Naive thymus-derived CD4-positive, alpha-beta T cell (primary cell): ENCODE data around the gene NRIP2. TPM values are rescaled to one million over a fixed set of nuclear protein-coding genes. Genes with fewer than 3 reads are reported as not detected.

Source experiments
- ATAC-seq: fragments of 150-1000 bp; cut with Tn5 transposase; 2 replicates; pipeline ENCODE4 v1.10.0; 2021; ENCODE audit warnings: mild to moderate bottlenecking, moderate library complexity
- CTCF ChIA-PET: fragments of 350-600 bp; sonication (Branson Sonifier 250); formaldehyde crosslinking; loops from one replicate; lab custom pipeline; 2021; ENCODE audit warnings: antibody characterized with exemption; lab: Charles Lee
- POLR2A ChIA-PET: fragments of 350-600 bp; sonication (Branson Sonifier 250); formaldehyde crosslinking; loops from one replicate; lab custom pipeline; 2021; ENCODE audit warnings: antibody characterized with exemption, inconsistent platforms; lab: Charles Lee
- DNase-seq, 9 donors: peaks; one replicate each; pipeline versions ENCODE4 v3.0.0 to v3.0.0-alpha.2; 2020 to 2022; ENCODE audit warnings: mixed read lengths in 1 of 9
- H3K27ac ChIP-seq: one replicate; pipeline ENCODE4 v1.7.0; 2013; ENCODE audit warnings: mild to moderate bottlenecking, low read depth, low read length, moderate library complexity
- H3K27me3 ChIP-seq, 2 donors: one replicate each; pipeline ENCODE4 v1.7.0; 2013; ENCODE audit warnings: low read length in 2 of 2, mild to moderate bottlenecking in 2 of 2, moderate library complexity in 2 of 2; ENCODE audit not compliant: control insufficient read depth in 2 of 2, insufficient read depth in 2 of 2
- H3K36me3 ChIP-seq, 3 experiments: 1 replicate in 2 of 3; 2 replicates in 1 of 3; pipeline ENCODE4 v1.7.0; 2013; ENCODE audit warnings: low read length in 3 of 3, mild to moderate bottlenecking in 3 of 3, moderate library complexity in 1 of 3; ENCODE audit not compliant: insufficient read depth in 3 of 3, control insufficient read depth in 2 of 3
- H3K4me1 ChIP-seq, 2 donors: one replicate each; pipeline ENCODE4 v1.7.0; 2013; ENCODE audit warnings: low read length in 2 of 2, mild to moderate bottlenecking in 2 of 2, moderate library complexity in 1 of 2; ENCODE audit not compliant: control insufficient read depth in 2 of 2, insufficient read depth in 2 of 2
- H3K4me3 ChIP-seq: 2 replicates; pipeline ENCODE4 v1.7.0; 2013; ENCODE audit warnings: mild to moderate bottlenecking, low read length
- H3K9me3 ChIP-seq, 3 experiments: 1 replicate in 2 of 3; 2 replicates in 1 of 3; pipeline ENCODE4 v1.7.0; 2013; ENCODE audit warnings: low read length in 3 of 3; ENCODE audit not compliant: control insufficient read depth in 2 of 3
- H3K27ac Mint-ChIP-seq, 9 donors: one replicate each; pipeline ENCODE4 v1.8.0; 2020 to 2022; ENCODE audit warnings: mixed read lengths in 9 of 9, mild to moderate bottlenecking in 8 of 9, moderate library complexity in 5 of 9, inconsistent platforms in 2 of 9
- H3K27me3 Mint-ChIP-seq, 5 donors: one replicate each; pipeline ENCODE4 v1.8.0; 2021 to 2022; ENCODE audit warnings: mixed read lengths in 5 of 5, mild to moderate bottlenecking in 1 of 5
- H3K36me3 Mint-ChIP-seq, 5 donors: one replicate each; pipeline ENCODE4 v1.8.0; 2020 to 2022; ENCODE audit warnings: mixed read lengths in 5 of 5, mild to moderate bottlenecking in 3 of 5, inconsistent platforms in 1 of 5
- H3K4me1 Mint-ChIP-seq, 7 donors: one replicate each; pipeline ENCODE4 v1.8.0; 2020 to 2022; ENCODE audit warnings: mixed read lengths in 7 of 7, mild to moderate bottlenecking in 3 of 7, inconsistent platforms in 1 of 7
- H3K4me3 Mint-ChIP-seq, 10 donors: one replicate each; pipeline ENCODE4 v1.8.0; 2020 to 2022; ENCODE audit warnings: mild to moderate bottlenecking in 10 of 10, mixed read lengths in 10 of 10, moderate library complexity in 6 of 10, inconsistent platforms in 2 of 10
- H3K9me3 Mint-ChIP-seq, 11 donors: one replicate each; pipeline ENCODE4 v1.8.0; 2020 to 2022; ENCODE audit warnings: mixed read lengths in 11 of 11, mild to moderate bottlenecking in 4 of 11, inconsistent platforms in 1 of 11, moderate library complexity in 1 of 11
- intact Hi-C, 2 donors: fragments of 100-400 bp; cut with micrococcal nuclease; formaldehyde crosslinking; loops; one replicate each; pipeline ENCODE4 v1.15.1; 2023
- polyA plus RNA-seq, 2 donors: library from polyadenylated mRNA; unstranded; fragments of 300-500 nt; fragmentation: Illumina TruSeq; gene quantifications; one replicate each; pipeline ENCODE4 v1.2.3, GENCODE V29; 2021
- total RNA-seq, 6 experiments: library from RNA in 5 of 6; stranded (reverse) in 5 of 6; gene quantifications; 1 replicate in 5 of 6; 2 replicates in 1 of 6; pipeline ENCODE4 v1.2.3 and lab custom pipeline; 2021 to 2026

Gene NRIP2
- total and polyA plus RNA-seq, 7 experiments from 2014 or later: 1.6 to 2.0 TPM; not detected in 5

DNA sequence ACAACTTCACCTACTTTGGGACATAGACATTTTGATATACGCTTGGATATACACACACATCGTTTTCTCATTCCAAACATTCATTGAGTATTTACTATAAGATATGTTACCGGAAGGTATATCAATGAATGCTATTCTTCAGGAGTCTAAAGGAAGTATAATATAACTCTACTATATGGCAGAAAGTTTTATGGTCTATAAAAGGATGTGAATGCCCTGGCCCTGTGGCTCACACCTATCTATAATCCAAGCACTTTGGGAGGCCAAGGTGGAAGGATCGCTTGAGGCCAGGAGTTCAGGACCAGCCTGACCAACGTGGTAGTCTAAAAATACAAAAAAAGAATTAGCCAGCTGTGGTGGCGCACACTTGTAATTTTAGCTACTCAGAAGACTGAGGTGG is 5.6 kb downstream of the NRIP2 start:
- Mint-ChIP-seq H3K36me3 (peaks cover 4 to 42% (median 22%) of the 10 kb centered on the region in 5 donors), H3K4me1 (peaks cover 0 to 5% (median 0%) of the 10 kb centered on the region in 7 donors), H3K27ac (no peak overlapping the region), H3K27me3 (no peaks in the 10 kb centered on the region), H3K9me3 (no peaks in the 10 kb centered on the region), H3K4me3 (no peak overlapping the region)
- DNase-seq (no peak), ATAC-seq (no peak)
- Histone ChIP-seq H3K4me3 (no peak overlapping the region), H3K4me1 (no peaks in the 10 kb centered on the region), H3K9me3 (no peaks in the 10 kb centered on the region), H3K36me3 (peaks cover 10 to 45% (median 19%) of the 10 kb centered on the region in 3 experiments), H3K27ac (no peak overlapping the region), H3K27me3 (no peaks in the 10 kb centered on the region)
- ChIA-PET POLR2A (no interaction called here), CTCF (interaction anchor here (0.8 kb wide), 1 partner anchor 15 kb away, joined by 3 read pairs; no protein-coding TSS in a partner anchor)
- intact Hi-C loops: no loop called here

DNA sequence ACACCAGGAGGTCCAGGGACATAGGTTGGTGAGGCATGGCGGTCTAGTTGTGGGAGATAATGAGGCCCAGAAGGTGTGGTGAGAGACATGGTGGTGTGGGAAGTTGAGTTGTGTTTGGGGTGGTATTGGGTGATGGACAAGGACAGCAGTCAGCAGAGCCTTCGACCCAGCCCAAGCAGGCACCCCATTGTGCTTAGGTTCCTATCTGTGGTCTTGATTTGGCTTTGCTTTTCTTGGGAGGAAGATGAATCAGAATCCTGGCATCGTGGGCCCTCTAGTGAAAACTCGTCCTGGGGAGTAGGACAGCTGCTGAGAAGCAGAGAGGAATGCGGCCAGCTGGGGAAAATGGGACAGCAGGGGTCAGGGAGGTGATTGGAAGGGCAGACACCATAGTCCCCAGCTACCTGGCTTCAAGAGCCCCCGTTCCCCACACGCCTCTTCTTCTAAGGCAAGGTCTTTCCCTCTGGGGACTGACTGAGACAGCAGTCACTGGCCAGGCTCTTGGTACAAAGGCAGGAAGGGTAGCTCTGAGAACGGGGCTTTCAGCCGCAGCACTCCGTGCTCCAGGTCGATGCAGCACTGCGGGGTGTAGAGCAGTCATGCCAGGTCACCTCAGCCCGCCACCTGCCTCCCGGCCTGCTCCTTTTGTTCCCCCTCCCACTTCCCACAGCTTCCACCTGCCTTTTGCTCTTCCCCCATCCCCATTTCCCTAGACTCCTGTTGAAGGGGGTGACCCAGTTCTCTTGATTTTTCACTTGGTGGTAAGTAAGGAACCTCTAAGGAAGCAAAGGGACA is 7.9 kb downstream of the NRIP2 start:
- H3K27me3 ChIP-seq: no peaks in the 10 kb centered on the region
- H3K4me1 ChIP-seq: no peaks in the 10 kb centered on the region
- H3K9me3 ChIP-seq: no peaks in the 10 kb centered on the region
- Mint-ChIP-seq H3K27me3 (no peaks in the 10 kb centered on the region), H3K4me3 (no peak overlapping the region), H3K36me3 (peaks cover 4 to 61% (median 28%) of the 10 kb centered on the region in 5 donors), H3K4me1 (peaks cover 0 to 5% (median 0%) of the 10 kb centered on the region in 7 donors), H3K9me3 (no peaks in the 10 kb centered on the region), H3K27ac (peak overlapping the region in 2 of 9 donors; percentile 59 to 65)
- ChIA-PET POLR2A (no interaction called here), CTCF (interaction anchor here (0.5 to 0.7 kb wide), 3 partner anchors 120 to 885 kb away, joined by 3 to 5 read pairs (median 3); no protein-coding TSS in a partner anchor)
- H3K4me3 ChIP-seq: no peak overlapping the region
- intact Hi-C loops: no loop called here
- ATAC-seq: no peak
- no peak for DNase-seq
- no peak overlapping the region for H3K27ac ChIP-seq
- H3K36me3 ChIP-seq: peaks cover 24 to 66% (median 43%) of the 10 kb centered on the region in 3 experiments

DNA sequence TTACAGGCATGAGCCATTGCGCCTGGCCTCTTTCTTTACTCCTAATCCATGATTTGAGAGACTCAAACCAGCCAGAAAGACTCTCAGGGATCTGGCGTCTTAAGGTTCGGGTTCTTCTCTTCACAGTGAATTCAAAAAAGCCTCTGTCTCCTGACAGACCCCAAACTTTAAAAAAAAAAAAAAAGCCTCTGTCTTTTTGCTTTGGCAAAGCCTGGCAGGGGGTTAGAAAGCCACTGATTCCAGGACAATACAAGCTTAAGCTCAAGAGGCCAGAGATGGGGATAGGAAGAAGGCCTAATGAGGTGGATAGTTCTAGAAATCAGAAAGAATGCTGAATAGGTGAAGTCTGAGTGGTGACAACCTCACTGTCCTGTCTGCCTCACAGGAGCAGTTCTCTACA is 8.8 kb downstream of the NRIP2 start:
- Mint-ChIP-seq H3K27ac (peak overlapping the region in 1 of 9 donors; percentile 19), H3K4me1 (peaks cover 0 to 5% (median 0%) of the 10 kb centered on the region in 7 donors), H3K4me3 (no peak overlapping the region), H3K27me3 (no peaks in the 10 kb centered on the region), H3K9me3 (no peaks in the 10 kb centered on the region), H3K36me3 (peaks cover 4 to 62% (median 27%) of the 10 kb centered on the region in 5 donors)
- ATAC-seq (no peak), DNase-seq (no peak)
- Histone ChIP-seq H3K27me3 (no peaks in the 10 kb centered on the region), H3K4me1 (no peaks in the 10 kb centered on the region), H3K36me3 (peaks cover 25 to 74% (median 50%) of the 10 kb centered on the region in 3 experiments), H3K27ac (no peak overlapping the region), H3K4me3 (no peak overlapping the region), H3K9me3 (no peaks in the 10 kb centered on the region)
- intact Hi-C loops: no loop called here
- ChIA-PET POLR2A (no interaction called here), CTCF (interaction anchor here (0.7 kb wide), 1 partner anchor 160 kb away, joined by 5 read pairs; no protein-coding TSS in a partner anchor)

DNA sequence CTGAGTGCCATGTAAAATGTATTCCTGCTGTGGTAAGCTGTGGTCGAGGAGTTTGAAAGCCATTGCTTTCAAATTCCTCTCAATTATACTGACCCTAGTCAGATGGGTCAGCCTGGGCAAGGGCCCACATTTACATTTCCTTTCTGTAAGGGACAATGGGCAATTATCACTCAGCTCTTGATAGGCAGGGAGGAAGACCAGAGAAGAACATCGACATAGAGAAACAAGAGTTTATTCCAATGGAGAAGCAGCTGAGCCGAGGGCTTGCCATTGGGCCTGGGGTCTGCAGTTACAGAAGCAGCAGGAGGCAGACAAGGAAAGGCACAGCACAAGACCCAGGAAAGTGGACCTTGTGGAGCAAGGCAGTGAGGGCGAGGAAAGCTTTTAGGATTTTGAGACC is 9.7 kb downstream of the NRIP2 start:
- Histone ChIP-seq H3K27me3 (no peaks in the 10 kb centered on the region), H3K4me3 (no peak overlapping the region), H3K4me1 (no peaks in the 10 kb centered on the region), H3K9me3 (no peaks in the 10 kb centered on the region), H3K36me3 (peaks cover 25 to 83% (median 54%) of the 10 kb centered on the region in 3 experiments), H3K27ac (no peak overlapping the region)
- Mint-ChIP-seq H3K9me3 (no peaks in the 10 kb centered on the region), H3K27ac (peak overlapping the region in 2 of 9 donors; percentile 76 to 84), H3K36me3 (peaks cover 4 to 61% (median 25%) of the 10 kb centered on the region in 5 donors), H3K27me3 (no peaks in the 10 kb centered on the region), H3K4me3 (no peak overlapping the region), H3K4me1 (peaks cover 0 to 6% (median 0%) of the 10 kb centered on the region in 7 donors)
- ATAC-seq: no peak
- CTCF ChIA-PET: interaction anchor here (0.9 kb wide), 1 partner anchor 9 kb away, joined by 3 read pairs; no protein-coding TSS in a partner anchor
- POLR2A ChIA-PET: interaction anchor here (1.2 kb wide), 1 partner anchor 11 kb away, joined by 3 read pairs; no protein-coding TSS in a partner anchor
- DNase-seq: no peak
- intact Hi-C loops: no loop called here

DNA sequence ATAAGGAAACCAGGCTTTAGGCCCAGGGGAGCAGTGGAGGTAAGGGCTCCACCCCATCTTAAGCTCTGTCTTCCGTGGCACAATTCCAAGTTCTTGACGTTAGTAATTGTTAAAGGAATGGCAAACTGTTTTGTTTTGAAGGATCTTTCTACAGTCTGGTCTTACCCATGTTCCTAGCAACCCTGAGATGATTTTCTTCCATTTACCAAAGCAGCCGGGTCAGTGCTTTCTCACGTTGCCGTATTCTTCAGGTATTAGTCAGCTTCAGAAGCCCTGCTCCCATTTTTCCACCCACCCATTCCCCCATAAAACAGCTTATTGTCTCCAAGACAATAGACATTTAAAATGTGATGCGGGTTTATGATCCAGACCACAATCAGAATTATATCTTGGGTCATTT is 10.3 kb downstream of the NRIP2 start:
- peaks cover 4 to 65% (median 31%) of the 10 kb centered on the region in 5 donors for H3K36me3 Mint-ChIP-seq
- Histone ChIP-seq H3K27me3 (no peaks in the 10 kb centered on the region), H3K27ac (no peak overlapping the region), H3K36me3 (peaks cover 25 to 89% (median 54%) of the 10 kb centered on the region in 3 experiments), H3K4me1 (no peaks in the 10 kb centered on the region), H3K4me3 (no peak overlapping the region), H3K9me3 (no peaks in the 10 kb centered on the region)
- no peak for DNase-seq
- ATAC-seq: no peak
- no peak overlapping the region for H3K4me3 Mint-ChIP-seq
- intact Hi-C loops: no loop called here
- H3K9me3 Mint-ChIP-seq: no peaks in the 10 kb centered on the region
- H3K27me3 Mint-ChIP-seq: no peaks in the 10 kb centered on the region
- ChIA-PET POLR2A (interaction anchor here (1.2 kb wide), 1 partner anchor 10 kb away, joined by 3 read pairs; no protein-coding TSS in a partner anchor), CTCF (interaction anchor here (0.9 kb wide), 1 partner anchor 9 kb away, joined by 3 read pairs; no protein-coding TSS in a partner anchor)
- H3K27ac Mint-ChIP-seq: no peak overlapping the region
- peaks cover 0 to 10% (median 0%) of the 10 kb centered on the region in 7 donors for H3K4me1 Mint-ChIP-seq

DNA sequence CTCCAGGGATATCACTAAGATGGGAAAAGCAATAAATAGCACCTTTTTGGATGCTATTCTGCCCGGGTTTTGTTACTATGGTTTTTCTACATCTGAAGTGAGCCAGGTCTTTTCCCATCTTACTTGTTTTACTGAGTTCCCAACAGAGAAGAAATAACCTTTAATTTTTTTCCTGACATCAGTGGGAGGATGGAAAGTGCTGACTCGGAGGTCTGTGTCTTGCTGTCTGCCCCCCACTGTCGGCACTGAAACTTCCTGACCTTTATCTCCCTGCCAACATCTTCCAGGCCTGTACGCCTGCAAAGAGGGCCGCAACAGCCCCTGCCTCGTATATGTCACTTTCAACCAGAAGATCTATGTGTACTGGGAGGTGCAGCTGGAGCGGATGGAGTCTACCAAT is 11.4 kb downstream of the NRIP2 start:
- ATAC-seq: no peak
- Mint-ChIP-seq H3K27ac (no peak overlapping the region), H3K36me3 (peaks cover 4 to 70% (median 27%) of the 10 kb centered on the region in 5 donors)

More for the DNA sequence above, 11.4 kb downstream of the NRIP2 start:
- Histone ChIP-seq H3K36me3 (peaks cover 25 to 97% (median 51%) of the 10 kb centered on the region in 3 experiments), H3K27me3 (no peaks in the 10 kb centered on the region), H3K4me1 (no peaks in the 10 kb centered on the region), H3K27ac (no peak overlapping the region), H3K9me3 (no peaks in the 10 kb centered on the region), H3K4me3 (no peak overlapping the region)
- intact Hi-C loops: no loop called here
- CTCF ChIA-PET: no interaction called here
- Mint-ChIP-seq H3K27me3 (no peaks in the 10 kb centered on the region), H3K4me1 (peaks cover 0 to 10% (median 0%) of the 10 kb centered on the region in 7 donors), H3K9me3 (no peaks in the 10 kb centered on the region), H3K4me3 (no peak overlapping the region)
- no peak for DNase-seq
- POLR2A ChIA-PET: no interaction called here
